SK-N-SH treated with all-trans-retinoic acid at 6 μM for 48 hours (cell line): ENCODE results near the gene CABLES1.

ENCODE experiments used
- CREB5 ChIP-seq: fragments of 250-450 bp; sonication (Bioruptor Pico); IDR thresholded peaks from 2 replicates; pipeline ENCODE4 v1.5.1; 2020; ENCODE audit warnings: low read depth, mild to moderate bottlenecking, moderate library complexity
- ZFP3 ChIP-seq: fragments of 250-450 bp; sonication (Bioruptor Pico); IDR thresholded peaks from 2 replicates; pipeline ENCODE4 v1.5.0; 2020; ENCODE audit warnings: mild to moderate bottlenecking, moderate library complexity

- no peak for TF ChIP-seq ZFP3 (CRISPR knock-in tag)
- TF ChIP-seq CREB5 (CRISPR knock-in tag): no peak
Measured at GRCh38 chr18:23148382-23148781, 13.1 kb downstream of the CABLES1 start.
